Mammary epithelial cell (primary cell): Measurements from ENCODE around the gene CLCNKA.

Source experiments
- CTCF ChIP-seq, 2 donors: IDR thresholded peaks in 1 of 2; conservative IDR thresholded peaks in 1 of 2; 2 replicates each; pipeline ENCODE4 v1.5.1; 2011 to 2012; ENCODE audit warnings: inconsistent platforms in 2 of 2, low read length in 2 of 2, mild to moderate bottlenecking in 2 of 2, control low read depth in 1 of 2, low read depth in 1 of 2; ENCODE audit not compliant: insufficient read depth in 1 of 2; ENCODE audit errors: extremely low read depth in 1 of 2
- EZH2 ChIP-seq: IDR thresholded peaks from 2 replicates; pipeline ENCODE4 v1.6.1; 2012; ENCODE audit warnings: low read length, inconsistent platforms, borderline replicate concordance

- TF ChIP-seq CTCF (conservative IDR thresholded peaks at IDR 0.05 in 1 of 2, IDR thresholded peaks at IDR 0.05 in 1 of 2; ENCODE audit: extremely low read depth in 1 of 2, insufficient read depth in 1 of 2, low read depth in 1 of 2, low read length in 2 of 2) (no peak), EZH2 (no peak)
Observed at GRCh38 chr1:15975805-15976680, 45.8 kb upstream of the CLCNKA start, which contains the start of gene ZBTB17.
